ENCODE results near the gene HSBP1L1. TPM values are rescaled to one million over a fixed set of nuclear protein-coding genes. Genes with fewer than 3 reads are reported as not detected.

The HSBP1L1 gene
- total RNA-seq, 1 donor = 18.6 TPM

DNA sequence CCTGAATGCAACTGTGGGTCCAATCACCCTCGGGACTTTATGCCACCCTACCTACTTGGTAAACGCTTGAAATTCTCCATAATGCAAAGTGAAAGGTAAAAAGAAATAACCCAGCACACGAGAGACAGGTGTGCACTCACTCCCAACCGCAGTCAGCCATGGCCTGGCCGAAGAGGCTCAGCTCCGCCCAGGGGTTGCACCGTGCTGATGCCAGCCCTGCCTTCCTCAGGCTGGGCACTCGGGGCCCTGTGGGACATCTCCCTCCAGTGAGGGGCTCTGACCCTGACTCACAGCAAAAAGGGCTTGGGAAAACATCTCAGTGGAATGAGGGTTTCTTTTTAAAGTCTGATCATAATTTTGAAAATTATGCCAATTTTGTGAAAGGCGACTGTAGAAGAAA is 26.2 kb upstream of the HSBP1L1 start:
- H3K4me3 ChIP-seq (ENCODE audit: low read length) = no peak overlapping the region
- H3K4me1 ChIP-seq (ENCODE audit: insufficient read depth, low read length) = no peaks in the 10 kb centered on the region
- H3K9me3 ChIP-seq (ENCODE audit: low read depth, low read length) = peaks cover 4% of the 10 kb centered on the region
- no peaks in the 10 kb centered on the region for H3K27me3 ChIP-seq (ENCODE audit: insufficient read depth, low read length)

DNA sequence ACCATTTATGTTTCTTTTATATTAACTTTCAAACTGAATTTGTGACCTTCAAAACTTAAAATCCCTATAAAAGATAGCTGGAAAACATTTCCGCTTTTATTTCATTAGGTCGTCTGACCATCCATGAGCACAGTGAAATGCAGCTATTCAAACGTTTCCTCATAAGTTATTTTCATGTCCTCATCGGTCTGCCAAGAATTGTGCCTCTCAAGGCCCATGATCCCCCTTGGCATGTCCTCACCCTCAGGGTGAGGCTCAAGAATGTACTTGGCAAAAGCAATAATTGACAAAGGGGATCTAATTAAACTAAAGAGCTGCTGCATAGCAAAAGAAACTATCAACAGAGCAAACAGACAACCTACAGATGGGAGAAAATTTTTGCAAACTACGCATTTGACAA is 25.3 kb upstream of the HSBP1L1 start:
- Histone ChIP-seq H3K4me3 (ENCODE audit: low read length) (no peak overlapping the region), H3K9me3 (ENCODE audit: low read depth, low read length) (no peaks in the 10 kb centered on the region), H3K27me3 (ENCODE audit: insufficient read depth, low read length) (no peaks in the 10 kb centered on the region), H3K4me1 (ENCODE audit: insufficient read depth, low read length) (peaks cover 4% of the 10 kb centered on the region)

DNA sequence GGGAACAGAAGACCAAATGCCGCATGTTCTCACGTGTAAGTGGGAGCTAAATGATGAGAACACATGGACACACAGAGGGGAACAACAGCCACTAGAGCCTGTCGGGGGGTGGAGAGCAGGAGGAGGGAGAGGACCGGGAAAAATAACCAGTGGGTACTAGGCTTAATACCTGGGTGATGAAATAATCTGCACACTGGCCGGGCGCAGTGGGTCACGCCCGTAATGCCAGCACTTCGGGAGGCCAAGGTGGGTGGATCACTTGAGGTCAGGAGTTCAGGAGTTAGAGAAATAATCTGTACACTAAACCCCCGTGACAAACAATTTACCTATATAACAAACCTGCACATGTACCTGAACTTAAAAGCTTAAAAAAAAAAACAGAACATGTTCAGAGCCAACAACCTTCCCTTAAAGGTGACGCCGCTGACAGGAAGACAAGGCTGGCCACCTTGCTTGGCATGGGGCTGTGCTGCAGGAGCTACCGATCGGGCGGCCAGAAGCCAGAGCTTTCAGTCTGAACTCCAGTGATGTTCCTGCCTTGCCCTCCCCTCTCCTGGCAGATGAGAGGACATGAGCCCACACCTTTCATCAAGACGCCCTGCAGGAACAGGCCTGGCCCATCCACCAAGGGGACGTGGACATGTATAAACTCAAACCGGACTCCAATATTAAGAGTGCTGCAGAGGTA is 24.2 kb upstream of the HSBP1L1 start:
- H3K4me3 ChIP-seq (ENCODE audit: low read length) = no peak overlapping the region
- no peaks in the 10 kb centered on the region for H3K9me3 ChIP-seq (ENCODE audit: low read depth, low read length)
- H3K4me1 ChIP-seq (ENCODE audit: insufficient read depth, low read length) = peaks cover 4% of the 10 kb centered on the region
- no peaks in the 10 kb centered on the region for H3K27me3 ChIP-seq (ENCODE audit: insufficient read depth, low read length)

DNA sequence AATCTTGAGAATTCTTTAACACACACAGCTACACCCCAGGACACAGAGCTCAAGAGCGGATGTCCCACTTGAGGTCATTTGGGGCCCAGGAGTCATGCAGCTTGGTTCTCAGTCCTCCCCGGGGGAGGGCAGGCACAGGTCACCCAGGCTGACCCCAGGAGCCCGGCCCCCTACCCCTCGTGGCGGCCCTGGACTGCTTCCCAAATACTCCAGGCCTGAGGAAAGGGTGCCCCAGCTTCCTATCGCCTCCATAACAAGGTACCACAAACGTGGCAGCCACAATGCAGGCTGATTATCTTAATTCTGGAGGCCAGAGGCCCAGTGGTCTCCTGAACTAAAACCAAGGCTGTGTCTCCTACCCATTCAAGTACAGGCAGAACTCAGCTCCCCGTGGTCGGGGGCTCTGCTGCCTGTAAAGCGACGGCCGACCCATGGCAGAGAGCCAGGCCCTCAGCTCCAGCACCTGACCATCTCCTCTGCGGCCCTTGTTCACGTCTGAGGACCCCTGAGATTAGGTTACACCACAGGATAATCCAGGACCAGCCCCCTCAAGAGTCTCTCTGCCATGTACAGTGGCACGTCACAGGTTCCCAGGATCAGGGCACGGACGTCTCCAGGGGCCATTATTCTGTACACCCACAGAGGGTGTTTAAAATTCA is 23.5 kb upstream of the HSBP1L1 start:
- no peaks in the 10 kb centered on the region for H3K27me3 ChIP-seq (ENCODE audit: insufficient read depth, low read length)
- H3K4me1 ChIP-seq (ENCODE audit: insufficient read depth, low read length) = peaks cover 4% of the 10 kb centered on the region
- H3K9me3 ChIP-seq (ENCODE audit: low read depth, low read length) = no peaks in the 10 kb centered on the region
- H3K4me3 ChIP-seq (ENCODE audit: low read length) = no peak overlapping the region

DNA sequence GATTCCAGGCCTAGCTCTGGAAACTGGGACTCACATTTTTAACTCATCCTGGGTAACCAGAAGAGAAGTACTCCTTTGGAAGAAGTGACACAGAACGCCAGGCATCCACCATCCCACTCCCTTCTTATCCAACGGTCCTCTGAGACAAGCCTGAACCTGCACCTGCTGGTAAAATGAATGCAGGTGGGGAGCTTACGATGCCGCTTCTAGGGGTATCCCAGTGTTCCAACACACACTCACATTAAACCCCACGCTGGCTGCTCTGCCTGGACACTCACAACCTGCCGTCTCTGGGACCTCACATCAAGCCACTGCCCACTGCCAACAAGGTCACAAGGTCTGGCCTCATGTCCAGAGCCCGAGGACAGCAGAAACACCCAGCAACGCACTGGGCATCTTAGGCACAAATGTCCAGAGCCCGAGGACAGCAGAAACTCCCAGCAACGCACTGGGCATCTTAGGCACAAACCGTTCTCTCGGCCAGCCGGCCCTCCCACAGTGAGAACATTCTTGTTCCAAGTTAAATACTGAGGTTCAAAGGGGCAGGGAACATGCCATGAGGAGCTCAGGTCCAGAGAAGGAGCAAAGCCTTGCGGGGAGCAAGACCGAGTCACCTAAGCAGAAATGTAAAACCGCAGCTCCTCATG is 22.8 kb upstream of the HSBP1L1 start:
- Histone ChIP-seq H3K27me3 (ENCODE audit: insufficient read depth, low read length) (no peaks in the 10 kb centered on the region), H3K4me3 (ENCODE audit: low read length) (no peak overlapping the region), H3K9me3 (ENCODE audit: low read depth, low read length) (no peaks in the 10 kb centered on the region), H3K4me1 (ENCODE audit: insufficient read depth, low read length) (peaks cover 4% of the 10 kb centered on the region)

DNA sequence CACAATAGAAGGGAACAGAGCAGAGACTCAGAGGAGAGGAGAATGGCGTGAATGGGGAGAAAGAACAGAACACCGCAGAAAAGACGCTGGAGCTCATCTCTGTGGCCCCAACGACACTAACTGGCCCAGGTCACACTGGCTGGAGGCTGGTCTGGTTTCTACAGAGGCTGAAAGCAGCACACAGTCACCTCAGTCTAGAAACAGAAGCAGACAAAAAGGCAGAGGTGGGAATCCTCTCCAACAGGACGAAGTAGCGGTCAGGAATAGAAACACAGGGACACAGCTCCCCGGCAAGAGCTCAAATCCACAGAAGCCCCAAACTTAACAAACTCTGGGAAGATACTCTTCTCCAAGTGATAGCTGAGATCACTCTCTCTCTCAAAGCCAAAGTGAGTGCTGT is 22.2 kb upstream of the HSBP1L1 start:
- Histone ChIP-seq H3K9me3 (ENCODE audit: low read depth, low read length) (no peaks in the 10 kb centered on the region), H3K4me1 (ENCODE audit: insufficient read depth, low read length) (peaks cover 4% of the 10 kb centered on the region), H3K4me3 (ENCODE audit: low read length) (no peak overlapping the region)

DNA sequence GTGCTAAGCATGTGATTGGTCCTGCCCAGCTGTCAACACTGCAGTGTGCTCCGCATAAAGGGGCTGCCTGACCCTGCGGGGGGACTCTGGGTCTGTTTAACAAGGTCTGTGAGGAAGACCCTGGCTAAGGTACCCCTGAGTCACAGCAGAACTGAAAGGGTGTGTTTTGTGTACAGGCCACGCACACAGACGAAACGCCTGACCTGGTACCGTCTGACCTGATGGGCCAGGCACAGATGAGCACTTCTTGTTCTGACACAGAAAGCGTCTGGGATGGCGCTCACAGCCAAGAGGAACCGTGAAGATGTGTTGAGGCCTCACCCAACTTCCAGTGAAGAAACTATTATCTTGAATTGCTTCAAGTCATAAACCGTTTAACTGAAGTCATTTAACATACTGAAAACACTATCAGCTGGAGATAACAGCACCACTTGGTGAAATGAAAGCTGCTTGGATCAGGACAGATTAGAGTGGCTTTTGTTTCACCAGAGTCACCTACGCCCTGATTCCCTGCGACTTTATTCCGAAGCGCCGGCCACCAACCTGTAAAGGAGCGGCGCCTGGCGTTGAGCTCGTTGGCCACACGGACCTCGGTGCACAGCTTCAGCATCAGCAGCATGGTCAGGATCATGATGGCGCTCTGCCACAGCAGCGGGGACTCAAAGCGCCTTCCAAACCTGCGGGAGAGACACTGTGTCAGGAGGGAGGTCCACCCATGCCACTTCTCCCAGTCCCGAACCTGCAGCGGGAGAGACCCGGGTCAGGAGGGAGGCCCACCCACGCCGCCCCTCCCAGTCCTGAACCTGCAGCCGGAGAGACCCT is 21.4 kb upstream of the HSBP1L1 start:
- Histone ChIP-seq H3K4me3 (ENCODE audit: low read length) (no peak overlapping the region), H3K27me3 (ENCODE audit: insufficient read depth, low read length) (no peaks in the 10 kb centered on the region), H3K9me3 (ENCODE audit: low read depth, low read length) (no peaks in the 10 kb centered on the region), H3K4me1 (ENCODE audit: insufficient read depth, low read length) (peaks cover 7% of the 10 kb centered on the region)

More for the DNA sequence above, 22.2 kb upstream of the HSBP1L1 start:
- no peaks in the 10 kb centered on the region for H3K27me3 ChIP-seq (ENCODE audit: insufficient read depth, low read length)

DNA sequence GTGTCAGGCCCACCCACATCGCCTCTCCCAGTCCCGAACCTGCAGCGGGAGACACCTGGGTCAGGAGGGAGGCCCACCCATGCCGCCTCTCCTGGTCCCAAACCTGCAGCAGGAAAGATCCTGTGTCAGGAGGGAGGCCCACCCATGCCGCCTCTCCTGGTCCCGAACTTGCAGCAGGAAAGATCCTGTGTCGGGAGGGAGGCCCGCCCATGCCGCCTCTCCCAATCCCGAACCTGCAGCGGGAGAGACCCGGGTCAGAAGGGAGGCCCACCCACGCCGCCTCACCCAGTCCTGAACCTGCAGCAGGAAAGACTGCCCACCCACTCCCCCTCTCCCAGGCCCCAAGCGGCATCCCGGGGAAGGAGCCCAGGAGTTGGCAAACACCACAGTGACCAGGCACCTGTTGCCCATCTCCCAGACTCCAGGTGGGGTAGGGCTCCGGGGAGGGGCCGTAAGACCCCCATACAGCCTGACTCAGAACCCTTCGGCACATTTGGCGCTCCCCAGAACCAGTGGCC is 20.8 kb upstream of the HSBP1L1 start:
- Histone ChIP-seq H3K4me3 (ENCODE audit: low read length) (no peak overlapping the region), H3K27me3 (ENCODE audit: insufficient read depth, low read length) (no peaks in the 10 kb centered on the region), H3K9me3 (ENCODE audit: low read depth, low read length) (no peaks in the 10 kb centered on the region), H3K4me1 (ENCODE audit: insufficient read depth, low read length) (peaks cover 13% of the 10 kb centered on the region)

DNA sequence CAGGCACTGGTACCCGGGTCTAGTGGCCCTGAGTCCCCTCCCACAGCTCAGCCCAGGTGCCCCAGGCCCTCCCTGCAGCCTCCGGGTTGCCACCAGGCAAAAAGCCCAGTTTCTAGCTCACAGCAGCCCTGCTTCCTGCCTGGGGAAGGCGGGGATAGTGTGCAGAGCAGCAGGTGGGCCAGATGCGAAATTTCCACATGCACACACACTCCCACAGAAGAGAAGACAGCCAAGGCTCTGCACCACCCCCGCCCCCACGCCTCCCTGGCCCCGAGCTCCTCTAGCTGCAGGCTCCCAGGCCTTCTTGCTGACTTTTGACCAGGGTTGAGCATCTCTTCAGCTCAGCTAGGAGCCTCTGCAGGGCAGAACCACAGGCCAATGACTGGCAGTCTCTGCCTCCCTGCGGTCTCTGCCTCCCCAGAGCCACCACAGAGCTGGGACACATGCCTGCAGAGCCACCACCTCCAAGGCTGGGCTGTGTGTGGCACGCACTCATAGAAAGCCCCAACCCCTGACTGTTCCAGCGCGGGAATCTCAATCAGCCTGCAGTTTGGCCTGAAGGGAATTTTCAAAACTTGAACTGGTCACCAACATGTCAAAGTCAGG is 20.2 kb upstream of the HSBP1L1 start:
- no peaks in the 10 kb centered on the region for H3K9me3 ChIP-seq (ENCODE audit: low read depth, low read length)
- H3K4me3 ChIP-seq (ENCODE audit: low read length) = no peak overlapping the region
- no peaks in the 10 kb centered on the region for H3K27me3 ChIP-seq (ENCODE audit: insufficient read depth, low read length)
- peaks cover 19% of the 10 kb centered on the region for H3K4me1 ChIP-seq (ENCODE audit: insufficient read depth, low read length)

DNA sequence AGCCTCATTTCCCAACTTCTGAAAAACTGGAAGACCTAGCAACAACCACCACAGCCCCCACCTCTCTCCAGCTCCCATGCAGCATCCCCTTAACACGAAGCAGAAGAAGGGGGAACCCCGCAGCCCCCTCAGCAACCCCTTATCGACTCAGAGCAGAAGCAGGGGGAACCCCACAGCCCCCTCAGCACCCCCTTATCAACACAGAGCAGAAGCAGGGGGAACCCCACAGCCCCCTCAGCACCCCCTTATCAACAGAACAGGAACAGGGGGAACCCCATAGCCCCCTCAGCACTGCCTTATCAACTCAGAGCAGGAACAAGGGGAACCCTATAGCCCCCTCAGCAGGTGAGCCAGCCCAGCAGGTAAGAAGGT is 19.7 kb upstream of the HSBP1L1 start:
- Histone ChIP-seq H3K27me3 (ENCODE audit: insufficient read depth, low read length) (no peaks in the 10 kb centered on the region), H3K4me3 (ENCODE audit: low read length) (no peak overlapping the region), H3K9me3 (ENCODE audit: low read depth, low read length) (no peaks in the 10 kb centered on the region), H3K4me1 (ENCODE audit: insufficient read depth, low read length) (peaks cover 24% of the 10 kb centered on the region)

DNA sequence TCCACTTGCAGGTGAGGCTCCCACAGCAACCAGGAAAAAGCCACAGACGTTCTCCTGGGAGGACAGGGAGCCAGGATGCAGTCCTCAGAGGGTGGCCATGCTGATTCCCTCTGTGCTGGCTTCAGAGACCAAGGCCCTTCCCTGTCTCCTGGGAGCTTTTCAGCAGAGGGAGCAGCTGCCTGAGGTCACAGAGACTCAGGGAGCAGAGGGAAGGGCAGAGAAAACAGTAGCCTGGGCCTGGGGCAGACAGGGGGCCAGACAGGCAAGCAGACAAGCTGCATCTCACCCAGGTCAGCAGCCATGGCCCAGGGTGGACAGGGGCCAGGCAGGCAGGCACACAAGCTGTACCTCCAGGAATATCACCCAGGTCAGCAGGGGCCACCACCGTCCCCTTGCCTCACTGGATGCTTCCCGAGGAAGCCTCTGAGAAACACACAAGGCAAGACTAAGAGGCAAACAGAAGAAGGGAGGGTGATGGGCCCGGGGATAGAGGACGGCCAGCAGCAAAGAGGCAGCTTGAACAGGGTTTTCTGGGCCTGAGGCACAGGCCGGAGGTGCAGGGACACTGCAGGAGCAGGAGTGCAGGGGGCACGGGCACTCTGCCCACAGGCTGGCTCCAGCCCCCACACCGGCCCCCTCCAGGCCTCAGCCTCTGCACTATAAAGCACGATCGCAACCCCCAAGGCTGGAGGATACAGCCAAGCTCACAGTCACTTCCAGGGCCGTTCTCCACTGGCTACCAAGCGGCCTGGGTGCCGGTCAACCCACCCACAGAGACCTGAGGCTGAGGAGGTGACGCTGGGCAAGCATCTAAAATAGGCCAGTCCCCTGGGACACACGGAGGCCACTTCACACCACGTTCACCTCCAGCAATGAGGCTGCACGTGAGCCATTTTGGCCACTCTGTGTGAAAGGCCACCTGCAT is 19.1 kb upstream of the HSBP1L1 start:
- H3K9me3 ChIP-seq (ENCODE audit: low read depth, low read length) = no peaks in the 10 kb centered on the region
- no peak overlapping the region for H3K4me3 ChIP-seq (ENCODE audit: low read length)
- no peaks in the 10 kb centered on the region for H3K27me3 ChIP-seq (ENCODE audit: insufficient read depth, low read length)
- peaks cover 30% of the 10 kb centered on the region for H3K4me1 ChIP-seq (ENCODE audit: insufficient read depth, low read length)

DNA sequence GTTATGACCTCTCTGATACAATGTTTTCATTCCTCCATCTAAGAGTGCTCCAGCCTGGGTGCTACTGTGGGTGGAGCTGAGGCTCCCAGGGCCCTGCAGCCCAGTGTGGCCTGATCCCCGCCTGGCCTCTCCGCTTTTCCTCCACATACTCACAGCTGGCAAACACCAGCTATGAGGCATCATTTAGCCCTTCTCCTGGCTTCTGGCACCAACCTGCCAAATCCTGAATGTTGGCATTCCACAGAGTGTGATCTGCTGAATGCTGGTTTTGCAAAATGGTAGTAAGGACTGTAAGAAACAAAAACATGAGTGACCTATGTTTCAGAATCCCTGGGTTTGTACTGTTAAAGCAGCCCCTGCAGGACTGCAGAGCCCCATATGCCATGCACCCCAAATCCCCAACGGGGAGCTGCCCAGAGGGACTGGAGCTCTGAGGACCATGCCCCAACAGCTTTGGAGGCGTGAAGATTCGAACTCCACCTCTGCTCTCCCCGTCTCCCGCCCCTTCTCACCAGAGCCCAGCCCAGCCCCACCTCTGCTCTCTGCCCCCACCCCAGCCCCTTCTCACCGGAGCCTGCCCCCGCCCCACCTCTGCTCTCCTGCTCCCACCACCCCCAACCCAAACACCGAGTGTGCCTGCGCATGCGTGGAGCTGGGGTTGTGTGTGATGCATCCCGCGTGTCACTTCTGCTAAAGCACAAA is 17.2 kb upstream of the HSBP1L1 start:
- Histone ChIP-seq H3K4me3 (ENCODE audit: low read length) (no peak overlapping the region), H3K27me3 (ENCODE audit: insufficient read depth, low read length) (no peaks in the 10 kb centered on the region), H3K9me3 (ENCODE audit: low read depth, low read length) (no peaks in the 10 kb centered on the region), H3K4me1 (ENCODE audit: insufficient read depth, low read length) (peaks cover 39% of the 10 kb centered on the region)

DNA sequence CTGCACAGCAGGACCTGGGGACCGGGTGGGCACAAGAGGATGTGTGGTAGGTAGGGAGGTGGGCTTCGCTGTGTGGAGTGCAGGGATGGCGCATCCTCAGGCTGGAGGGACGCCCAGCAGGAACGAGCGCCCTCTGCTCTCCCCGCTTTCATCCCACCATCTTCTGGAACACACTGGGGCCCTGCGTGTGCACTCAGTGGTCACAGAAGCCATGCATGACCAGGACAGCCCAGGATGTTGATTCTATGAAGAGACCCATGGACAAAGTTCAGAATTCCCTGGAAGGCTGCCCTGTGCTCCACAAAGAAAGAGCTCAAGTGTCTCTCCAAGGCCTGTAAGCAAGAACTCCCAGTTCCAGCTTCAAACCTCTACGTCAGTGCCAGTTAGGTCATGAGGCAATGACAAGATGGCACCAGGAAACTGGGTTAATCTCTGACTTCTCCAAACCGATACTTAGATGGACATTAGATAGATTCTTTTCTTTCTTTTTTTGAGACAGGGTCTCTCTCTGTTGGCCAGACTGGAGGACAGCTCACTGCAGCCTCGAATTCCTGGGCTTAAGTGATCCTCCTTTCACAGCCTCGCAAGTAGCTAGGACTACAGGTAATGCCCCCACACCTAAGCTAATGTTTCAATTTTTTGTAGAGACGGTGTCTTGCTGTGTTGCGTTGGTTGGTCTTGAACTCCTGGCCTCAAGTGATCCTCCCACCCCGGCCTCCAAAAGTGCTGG is 16.4 kb upstream of the HSBP1L1 start:
- H3K4me1 ChIP-seq (ENCODE audit: insufficient read depth, low read length) = peaks cover 40% of the 10 kb centered on the region
- H3K27me3 ChIP-seq (ENCODE audit: insufficient read depth, low read length) = no peaks in the 10 kb centered on the region
- H3K4me3 ChIP-seq (ENCODE audit: low read length) = no peak overlapping the region
- no peaks in the 10 kb centered on the region for H3K9me3 ChIP-seq (ENCODE audit: low read depth, low read length)

All from mononuclear cell (primary cell).